Stimulated activated CD8-positive, alpha-beta memory T cell treated with anti-CD3 and anti-CD28 coated beads, Interleukin-15, amount 100 ng/mL, for 4 hours (primary cell): ENCODE data around the gene SLC9C2.

Experiments
- DNase-seq, 2 donors: peaks; one replicate each; pipeline ENCODE4 v3.0.0-alpha.2; 2020; ENCODE audit warnings: low read depth in 2 of 2

The SLC9C2 gene

GRCh38 chr1:173453982-173454381, 148.9 kb downstream of the SLC9C2 start:
- DNase-seq, result no peak

GRCh38 chr1:173451981-173452380, 150.9 kb downstream of the SLC9C2 start:
- DNase-seq, result no peak
